OCI-LY7 (cell line): Measurements from ENCODE around the gene LRRC4C. TPM values are rescaled to one million over a fixed set of nuclear protein-coding genes. Genes with fewer than 3 reads are reported as not detected.
A peak's percentile ranks its signal among the peaks of the same experiment; 100 is the strongest.

Experiments
- BruUV-seq: library from RNA; stranded (reverse); fragments of 400-500 nt; replicated peaks from 2 replicates; lab custom pipeline; 2021; lab: Mats Ljungman, UMichigan
- CTCF ChIA-PET: fragments of 300-600 bp; sonication (Branson Sonifier 250); formaldehyde crosslinking; loops from one replicate; lab custom pipeline; 2022; ENCODE audit warnings: antibody characterized with exemption; ENCODE audit not compliant: unreplicated experiment; lab: Charles Lee
- POLR2A ChIA-PET: fragments of 300-600 bp; sonication (Branson Sonifier 250); formaldehyde crosslinking; loops from one replicate; lab custom pipeline; 2022; ENCODE audit warnings: antibody characterized with exemption; lab: Charles Lee
- DNase-seq: peaks from one replicate; pipeline ENCODE4 v3.0.0-alpha.2; 2015; ENCODE audit warnings: low spot score
- H2AFZ ChIP-seq: fragments of 200-600 bp; sonication (generic), shearing (Covaris generic); 2 replicates; pipeline ENCODE4 v1.6.1; 2014; ENCODE audit warnings: mild to moderate bottlenecking, antibody characterized with exemption, low read length, moderate library complexity
- H3K27ac ChIP-seq: fragments of 200-600 bp; sonication (generic); 2 replicates; pipeline ENCODE4 v1.5.1; 2014; ENCODE audit warnings: mixed run types, low read depth, mild to moderate bottlenecking, moderate library complexity, low read length, inconsistent platforms; ENCODE audit not compliant: poor library complexity, severe bottlenecking
- H3K36me3 ChIP-seq: fragments of 200-600 bp; sonication (generic); 2 replicates; pipeline ENCODE4 v1.6.1; 2014; ENCODE audit warnings: mild to moderate bottlenecking, antibody characterized with exemption, low read length, moderate library complexity, mixed read lengths; ENCODE audit not compliant: insufficient read depth
- H3K4me1 ChIP-seq: fragments of 200-600 bp; sonication (generic); 2 replicates; pipeline ENCODE4 v1.5.1; 2014; ENCODE audit warnings: mild to moderate bottlenecking, low read length; ENCODE audit not compliant: insufficient read depth, poor library complexity, severe bottlenecking
- H3K4me2 ChIP-seq: fragments of 200-600 bp; sonication (generic); 2 replicates; pipeline ENCODE4 v1.6.1; 2014; ENCODE audit warnings: mild to moderate bottlenecking, low read length
- H3K4me3 ChIP-seq: fragments of 200-600 bp; sonication (generic); 2 replicates; pipeline ENCODE4 v1.5.1; 2014; ENCODE audit warnings: mild to moderate bottlenecking, low read depth, low read length; ENCODE audit not compliant: poor library complexity, severe bottlenecking
- H3K79me2 ChIP-seq: fragments of 200-600 bp; sonication (generic); 2 replicates; pipeline ENCODE4 v1.6.1; 2016; ENCODE audit warnings: low read depth, mild to moderate bottlenecking, low read length, moderate library complexity, mixed read lengths; ENCODE audit not compliant: insufficient read depth
- H3K9me2 ChIP-seq: fragments of 200-600 bp; sonication (generic); 2 replicates; pipeline ENCODE4 v1.6.1; 2016; ENCODE audit warnings: mild to moderate bottlenecking, low read length, mixed read lengths; ENCODE audit not compliant: insufficient read depth
- H3K9me3 ChIP-seq: fragments of 200-600 bp; sonication (generic); 2 replicates; pipeline ENCODE4 v1.6.1; 2014; ENCODE audit warnings: mild to moderate bottlenecking, mixed run types, low read length, mixed read lengths
- H4K20me1 ChIP-seq: fragments of 200-600 bp; sonication (generic); 2 replicates; pipeline ENCODE4 v1.6.1; 2014; ENCODE audit warnings: mild to moderate bottlenecking, antibody characterized with exemption, low read length, moderate library complexity, mixed read lengths; ENCODE audit not compliant: insufficient read depth
- EZH2phosphoT487 ChIP-seq: fragments of 200-600 bp; sonication (generic); IDR thresholded peaks from 2 replicates; pipeline ENCODE4 v1.6.1; 2018; ENCODE audit warnings: low read depth, borderline replicate concordance, mild to moderate bottlenecking, mixed run types, antibody characterized with exemption, low read length, moderate library complexity, mixed read lengths
- intact Hi-C: fragments of 100-400 bp; cut with micrococcal nuclease; formaldehyde crosslinking; loops from one replicate; pipeline ENCODE4 v1.10.0; 2022; ENCODE audit not compliant: unreplicated experiment
- total RNA-seq, 2 experiments: library from RNA; depleted of rRNA in 1 of 2; stranded (reverse); fragments of >200 nt in 1 of 2; shearing (Covaris generic) in 1 of 2; gene quantifications; 2 replicates each; pipeline ENCODE4 v1.2.3, GENCODE V29; 2014 to 2022
- TF ChIP-seq, protein P1 (sequence below): fragments of 200-600 bp; sonication (generic); conservative IDR thresholded peaks from 2 replicates; pipeline ENCODE4 v1.5.1; 2014; ENCODE audit warnings: mild to moderate bottlenecking, antibody characterized with exemption, low read length, moderate library complexity, mixed read lengths

Gene LRRC4C
- total RNA-seq, 2 experiments from 2014 or later: not detected

DNA sequence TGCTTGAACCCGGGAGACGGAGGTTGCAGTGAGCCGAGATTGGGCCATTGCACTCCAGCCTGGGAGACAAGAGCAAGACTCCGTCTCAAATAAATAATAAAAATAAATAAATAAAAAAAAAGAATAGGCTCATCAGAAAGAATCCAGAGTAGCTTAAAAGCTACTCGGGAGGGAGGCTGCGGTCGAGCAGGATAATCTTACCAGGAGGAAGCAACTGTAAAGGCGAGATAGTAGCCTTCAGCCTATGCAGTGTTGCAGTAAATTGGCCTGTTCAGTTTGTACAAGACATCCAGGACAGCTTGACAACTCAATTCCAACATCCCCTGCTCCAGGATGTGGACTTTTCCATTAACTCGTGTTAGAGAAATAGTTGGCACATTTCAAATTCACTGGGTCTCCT, 1164.7 kb downstream of the LRRC4C start:
- Histone ChIP-seq H2AFZ (no peak overlapping the region), H3K27ac (no peak overlapping the region), H3K4me2 (no peak overlapping the region), H4K20me1 (no peaks in the 10 kb centered on the region), H3K9me2 (no peaks in the 10 kb centered on the region), H3K79me2 (no peaks in the 10 kb centered on the region), H3K4me1 (no peaks in the 10 kb centered on the region), H3K36me3 (no peaks in the 10 kb centered on the region), H3K9me3 (no peaks in the 10 kb centered on the region), H3K4me3 (no peak overlapping the region)
- no peak for DNase-seq
- ChIA-PET POLR2A (interaction anchor here (0.6 to 0.7 kb wide), 2 partner anchors 77 to 862 kb away, joined by 3 read pairs; no protein-coding TSS in a partner anchor), CTCF (no interaction called here)
- no TSS peak for BruUV-seq
- TF ChIP-seq, protein P1, sequence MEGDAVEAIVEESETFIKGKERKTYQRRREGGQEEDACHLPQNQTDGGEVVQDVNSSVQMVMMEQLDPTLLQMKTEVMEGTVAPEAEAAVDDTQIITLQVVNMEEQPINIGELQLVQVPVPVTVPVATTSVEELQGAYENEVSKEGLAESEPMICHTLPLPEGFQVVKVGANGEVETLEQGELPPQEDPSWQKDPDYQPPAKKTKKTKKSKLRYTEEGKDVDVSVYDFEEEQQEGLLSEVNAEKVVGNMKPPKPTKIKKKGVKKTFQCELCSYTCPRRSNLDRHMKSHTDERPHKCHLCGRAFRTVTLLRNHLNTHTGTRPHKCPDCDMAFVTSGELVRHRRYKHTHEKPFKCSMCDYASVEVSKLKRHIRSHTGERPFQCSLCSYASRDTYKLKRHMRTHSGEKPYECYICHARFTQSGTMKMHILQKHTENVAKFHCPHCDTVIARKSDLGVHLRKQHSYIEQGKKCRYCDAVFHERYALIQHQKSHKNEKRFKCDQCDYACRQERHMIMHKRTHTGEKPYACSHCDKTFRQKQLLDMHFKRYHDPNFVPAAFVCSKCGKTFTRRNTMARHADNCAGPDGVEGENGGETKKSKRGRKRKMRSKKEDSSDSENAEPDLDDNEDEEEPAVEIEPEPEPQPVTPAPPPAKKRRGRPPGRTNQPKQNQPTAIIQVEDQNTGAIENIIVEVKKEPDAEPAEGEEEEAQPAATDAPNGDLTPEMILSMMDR: no peak
- TF ChIP-seq EZH2phosphoT487: no peak
- intact Hi-C loops: no loop called here

DNA sequence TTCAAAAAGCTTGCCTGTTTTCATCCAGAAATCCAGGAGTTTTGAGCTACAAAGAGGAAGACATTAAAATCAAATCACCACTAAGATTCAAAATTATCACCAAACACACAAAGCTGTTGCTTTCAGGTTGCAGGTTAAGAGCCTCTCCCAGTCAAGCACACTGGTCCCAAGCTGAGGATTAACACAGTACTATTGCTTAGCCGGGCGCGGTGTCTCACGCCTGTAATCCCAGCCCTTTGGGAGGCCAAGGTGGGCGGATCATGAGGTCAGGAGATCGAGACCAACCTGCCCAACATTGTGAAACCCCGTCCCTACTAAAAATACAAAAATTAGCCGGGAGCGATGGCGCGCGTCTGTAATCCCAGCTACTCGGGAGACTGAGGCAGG, 1165.1 kb downstream of the LRRC4C start:
- CTCF ChIA-PET: no interaction called here
- no TSS peak for BruUV-seq
- H3K4me3 ChIP-seq: no peak overlapping the region
- TF ChIP-seq EZH2phosphoT487: no peak
- TF ChIP-seq, protein P1: peak; percentile 7; the same call in 1 of the 2 replicates
- no peaks in the 10 kb centered on the region for H3K4me1 ChIP-seq
- intact Hi-C loops: no loop called here
- H3K4me2 ChIP-seq: no peak overlapping the region
- H2AFZ ChIP-seq: no peak overlapping the region
- H3K27ac ChIP-seq: no peak overlapping the region
- H3K79me2 ChIP-seq: no peaks in the 10 kb centered on the region
- H4K20me1 ChIP-seq: no peaks in the 10 kb centered on the region
- no peak for DNase-seq
- H3K9me3 ChIP-seq: no peaks in the 10 kb centered on the region
- no peaks in the 10 kb centered on the region for H3K9me2 ChIP-seq
- POLR2A ChIA-PET: interaction anchor here (0.6 to 0.7 kb wide), 2 partner anchors 76 to 861 kb away, joined by 3 read pairs; no protein-coding TSS in a partner anchor
- no peaks in the 10 kb centered on the region for H3K36me3 ChIP-seq

DNA sequence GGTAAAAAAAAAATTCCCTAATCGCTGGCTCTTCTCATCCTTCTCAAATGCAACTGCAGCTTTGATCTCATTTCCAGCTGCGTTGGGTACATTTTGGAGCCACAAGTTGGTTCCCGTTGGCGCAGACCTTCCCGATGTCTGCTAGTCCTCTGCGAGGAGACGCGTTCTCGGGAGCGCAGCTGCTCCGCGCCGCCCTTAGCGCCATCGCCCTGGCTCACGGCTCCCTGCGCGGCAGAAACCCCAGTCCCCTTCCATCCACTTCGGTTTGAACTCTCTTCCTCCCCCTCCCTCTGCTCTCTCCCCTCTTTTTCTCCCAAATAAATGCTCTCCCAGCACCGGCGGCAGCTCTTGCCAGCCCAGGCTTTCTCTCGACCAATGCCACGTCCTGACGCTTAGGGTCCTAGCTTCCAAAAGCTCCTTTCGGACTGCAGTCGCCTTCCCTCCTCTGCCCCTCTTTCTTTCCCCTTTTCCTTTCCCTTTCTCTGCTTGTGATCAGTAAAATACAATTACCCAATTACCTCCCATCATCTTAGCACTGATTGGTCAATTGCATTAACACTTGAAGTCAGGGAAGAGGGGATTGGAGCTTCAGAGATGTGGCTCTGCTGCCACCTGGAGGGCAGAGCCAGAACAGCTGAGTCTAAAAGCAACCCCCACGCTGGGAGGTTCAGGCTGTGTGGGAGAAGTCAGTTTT, 1165.7 kb downstream of the LRRC4C start:
- CTCF ChIA-PET: no interaction called here
- POLR2A ChIA-PET: interaction anchor here (0.6 to 0.7 kb wide), 2 partner anchors 76 to 861 kb away, joined by 3 read pairs; no protein-coding TSS in a partner anchor
- Histone ChIP-seq H3K4me1 (no peaks in the 10 kb centered on the region), H3K36me3 (no peaks in the 10 kb centered on the region), H3K9me2 (no peaks in the 10 kb centered on the region), H3K4me2 (no peak overlapping the region), H3K9me3 (no peaks in the 10 kb centered on the region), H3K79me2 (no peaks in the 10 kb centered on the region), H3K27ac (no peak overlapping the region), H3K4me3 (no peak overlapping the region), H2AFZ (no peak overlapping the region), H4K20me1 (no peaks in the 10 kb centered on the region)
- BruUV-seq: no TSS peak
- TF ChIP-seq EZH2phosphoT487: no peak
- TF ChIP-seq, protein P1: peak; percentile 82
- peak; percentile 27 for DNase-seq
- intact Hi-C loops: no loop called here
